ENCODE measurements around the gene LRRC3C.
A peak's percentile ranks its signal among the peaks of the same experiment; 100 is the strongest.

The LRRC3C gene

DNA sequence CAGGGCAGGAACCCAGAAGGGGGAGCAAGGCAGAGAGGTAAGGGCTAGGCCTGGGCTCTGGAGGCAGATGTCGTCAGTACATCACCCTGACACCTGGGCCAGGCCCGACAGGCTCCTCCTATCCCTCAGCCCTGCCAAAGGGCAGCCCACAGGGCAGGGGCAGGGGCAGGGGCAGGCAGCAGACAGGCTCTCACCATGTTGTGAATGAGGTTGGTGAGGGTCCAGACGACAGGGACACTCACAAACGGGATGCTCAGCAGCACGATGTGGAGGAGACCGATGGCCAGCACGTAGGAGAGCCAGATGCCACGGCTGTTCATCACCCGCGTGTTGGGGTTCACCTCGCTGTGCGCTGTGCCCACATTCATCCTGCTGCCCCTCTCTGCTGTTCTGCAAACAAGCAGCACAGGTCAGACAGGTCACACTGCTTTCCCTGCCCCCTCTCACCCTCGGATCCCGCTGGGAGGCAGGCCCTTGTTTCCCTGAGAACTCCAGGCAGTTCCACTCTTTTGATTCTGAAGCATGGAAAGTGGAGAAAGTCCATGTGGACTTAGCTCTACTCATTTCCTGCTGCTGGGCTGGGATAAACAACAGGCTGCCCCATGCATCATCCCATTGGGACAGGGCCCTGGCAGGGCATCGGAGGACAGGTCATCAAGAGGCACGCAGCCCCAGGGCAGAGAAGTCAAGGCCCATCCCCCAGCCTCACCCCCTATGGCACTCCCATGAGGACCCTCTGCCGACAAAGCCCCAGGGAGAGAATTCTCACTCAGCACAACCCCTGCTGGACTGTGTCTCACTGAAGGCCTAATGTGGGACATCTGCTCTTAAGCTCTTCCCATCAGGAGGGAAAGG lies 3.5 kb upstream of the LRRC3C start:
- no peak overlapping the region for H2AFZ ChIP-seq
- no peak overlapping the region for H3K4me3 ChIP-seq (ENCODE audit: low read depth, low read length)
- TF ChIP-seq CTCF (IDR thresholded peaks at IDR 0.05), result no peak
- H3K4me1 ChIP-seq, result peaks cover 17% of the 10 kb centered on the region
- no peaks in the 10 kb centered on the region for H3K27me3 ChIP-seq (ENCODE audit: control insufficient read depth, insufficient read depth, low read length)
- no peak overlapping the region for H3K9ac ChIP-seq
- no peak overlapping the region for H3K4me2 ChIP-seq (ENCODE audit: low read length)
- no peaks in the 10 kb centered on the region for H3K9me3 ChIP-seq (ENCODE audit: control insufficient read depth, low read length)
- H3K79me2 ChIP-seq, result peaks cover 17% of the 10 kb centered on the region
- H3K27ac ChIP-seq, result no peak overlapping the region
- H3K36me3 ChIP-seq (ENCODE audit: control insufficient read depth, insufficient read depth, low read length), result no peaks in the 10 kb centered on the region

DNA sequence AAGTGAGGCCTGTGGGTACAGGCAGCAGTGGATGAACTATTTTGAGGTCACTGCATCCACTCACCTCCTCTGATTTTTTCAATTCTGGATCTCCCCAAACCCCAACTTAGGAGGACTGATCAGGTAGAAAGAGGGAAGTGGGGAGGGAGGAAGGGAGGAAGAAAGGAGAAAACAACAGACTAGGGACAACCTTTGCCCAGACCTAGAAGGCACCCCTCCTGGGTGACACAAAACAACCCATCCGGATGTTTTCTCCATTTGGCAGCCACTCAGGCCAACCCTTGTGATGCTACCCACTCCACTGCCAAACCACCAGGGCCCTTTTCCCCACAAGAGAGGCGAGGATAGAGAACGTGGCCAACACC lies 2.9 kb upstream of the LRRC3C start:
- Histone ChIP-seq H3K4me1 (peaks cover 17% of the 10 kb centered on the region), H2AFZ (no peak overlapping the region), H3K4me3 (ENCODE audit: low read depth, low read length) (no peak overlapping the region), H3K9ac (no peak overlapping the region), H3K79me2 (peaks cover 17% of the 10 kb centered on the region), H3K27me3 (ENCODE audit: control insufficient read depth, insufficient read depth, low read length) (no peaks in the 10 kb centered on the region), H3K9me3 (ENCODE audit: control insufficient read depth, low read length) (no peaks in the 10 kb centered on the region), H3K36me3 (ENCODE audit: control insufficient read depth, insufficient read depth, low read length) (no peaks in the 10 kb centered on the region), H3K4me2 (ENCODE audit: low read length) (no peak overlapping the region), H3K27ac (no peak overlapping the region)
- TF ChIP-seq CTCF (IDR thresholded peaks at IDR 0.05), result no peak

- H3K27me3 ChIP-seq (ENCODE audit: control insufficient read depth, insufficient read depth, low read length), result no peaks in the 10 kb centered on the region
- TF ChIP-seq CTCF (IDR thresholded peaks at IDR 0.05), result no peak
- peaks cover 17% of the 10 kb centered on the region for H3K79me2 ChIP-seq
- no peak overlapping the region for H3K27ac ChIP-seq
- H3K9ac ChIP-seq, result no peak overlapping the region
- no peaks in the 10 kb centered on the region for H3K36me3 ChIP-seq (ENCODE audit: control insufficient read depth, insufficient read depth, low read length)
- H3K4me1 ChIP-seq, result peaks cover 17% of the 10 kb centered on the region
- H3K9me3 ChIP-seq (ENCODE audit: control insufficient read depth, low read length), result no peaks in the 10 kb centered on the region
- no peak overlapping the region for H2AFZ ChIP-seq
- peak overlapping the region; percentile 90 for H3K4me2 ChIP-seq (ENCODE audit: low read length)
- H3K4me3 ChIP-seq (ENCODE audit: low read depth, low read length), result peak overlapping the region; percentile 92
Observed at GRCh38 chr17:39925282-39926134, 2.0 kb upstream of the LRRC3C start.

DNA sequence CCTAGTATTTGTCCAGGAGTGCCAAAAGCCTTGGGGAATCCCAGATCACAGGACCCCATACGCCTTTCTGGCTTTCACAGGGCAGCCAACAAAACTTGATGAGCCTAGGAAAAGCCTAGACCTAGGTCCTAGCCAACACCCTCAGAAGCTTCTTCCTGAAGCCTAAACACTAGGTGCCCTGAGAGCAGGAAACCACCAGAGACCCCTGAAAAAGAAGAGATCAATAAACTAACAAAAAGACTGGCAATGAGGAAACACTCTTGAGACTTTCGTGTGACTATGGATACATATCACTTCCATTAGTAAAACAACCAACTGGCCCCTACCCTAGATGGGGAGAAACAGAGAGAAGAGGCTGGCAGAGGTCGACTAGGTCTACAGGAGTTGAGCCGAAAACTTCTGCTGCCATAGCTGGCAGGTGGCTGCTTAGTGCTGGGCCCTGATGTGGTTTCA lies 1.4 kb upstream of the LRRC3C start:
- Histone ChIP-seq H2AFZ (no peak overlapping the region), H3K9me3 (ENCODE audit: control insufficient read depth, low read length) (no peaks in the 10 kb centered on the region), H3K4me2 (ENCODE audit: low read length) (peak overlapping the region; percentile 90), H3K9ac (no peak overlapping the region), H3K79me2 (peaks cover 17% of the 10 kb centered on the region), H3K27me3 (ENCODE audit: control insufficient read depth, insufficient read depth, low read length) (no peaks in the 10 kb centered on the region), H3K4me1 (peaks cover 17% of the 10 kb centered on the region), H3K4me3 (ENCODE audit: low read depth, low read length) (peak overlapping the region; percentile 92), H3K27ac (no peak overlapping the region), H3K36me3 (ENCODE audit: control insufficient read depth, insufficient read depth, low read length) (no peaks in the 10 kb centered on the region)
- TF ChIP-seq CTCF (IDR thresholded peaks at IDR 0.05), result no peak

Measured in parathyroid adenoma (tissue), 2 donors.